GM10248 (cell line): ENCODE results near the gene UGT1A9.

Experiments used
- CTCF ChIA-PET: fragments of 300-600 bp; sonication (Branson Sonifier 250); formaldehyde crosslinking; extraction: SDS; loops from one replicate; lab custom pipeline; 2021; ENCODE audit warnings: antibody characterized with exemption; lab: Yijun Ruan, JAX
- POLR2A ChIA-PET: fragments of 350-650 bp; sonication (Branson Sonifier 250); formaldehyde crosslinking; extraction: SDS; loops from one replicate; lab custom pipeline; 2020; ENCODE audit warnings: antibody characterized with exemption; lab: Yijun Ruan, JAX
- DNase-seq: peaks from one replicate; pipeline ENCODE4 v3.0.0; 2012; ENCODE audit errors: extremely low spot score
- CTCF ChIP-seq: IDR thresholded peaks from 2 replicates; pipeline ENCODE4 v1.5.1; 2012; ENCODE audit warnings: mild to moderate bottlenecking, low read depth; ENCODE audit errors: extremely low read depth, missing control alignments, control extremely low read depth

Gene UGT1A9

DNA sequence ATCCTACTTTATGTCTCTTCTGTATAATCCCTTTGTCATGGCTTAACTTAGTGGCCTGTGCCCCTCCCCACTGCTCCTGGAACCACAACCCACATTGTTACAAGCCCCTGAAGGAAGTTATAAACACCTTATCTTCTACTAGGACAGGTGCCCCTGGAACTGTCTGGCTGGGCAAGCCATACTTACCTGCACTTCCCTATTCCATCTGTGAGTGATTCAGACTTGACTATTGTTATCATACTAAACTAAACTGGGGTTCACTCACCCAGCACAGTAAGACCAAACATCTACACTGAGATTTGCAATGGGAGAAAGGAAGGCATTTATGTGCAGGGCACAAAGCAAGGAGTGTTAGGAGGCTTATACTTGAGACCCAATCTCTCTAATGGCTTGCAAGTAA, 17.3 kb downstream of the UGT1A9 start:
- POLR2A ChIA-PET: no interaction called here
- CTCF ChIA-PET: no interaction called here

DNA sequence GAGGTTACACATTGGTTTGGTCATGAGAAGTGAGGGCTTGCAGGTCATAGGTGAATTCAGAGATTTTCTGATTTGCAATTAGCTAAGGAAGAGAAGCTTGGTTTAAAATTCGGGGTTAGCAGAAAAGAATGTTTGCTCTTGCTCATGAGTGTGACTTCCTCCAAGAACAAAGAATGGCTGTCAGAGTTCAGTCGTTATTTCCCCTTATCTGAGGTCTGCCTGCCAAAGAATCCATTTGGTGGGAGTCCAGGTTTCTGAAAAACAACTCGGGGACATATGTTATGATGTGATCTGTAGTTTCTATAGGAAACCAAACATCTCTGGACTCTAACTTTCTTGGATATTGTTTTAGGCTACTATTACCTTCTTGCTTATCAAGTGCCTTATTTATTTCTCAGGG, 17.8 kb downstream of the UGT1A9 start:
- TF ChIP-seq CTCF: no peak
- DNase-seq: no peak
- ChIA-PET CTCF (no interaction called here), POLR2A (no interaction called here)

More for the DNA sequence above, 17.3 kb downstream of the UGT1A9 start:
- DNase-seq: no peak
- TF ChIP-seq CTCF: no peak

GRCh38 chr2:233690444-233690843, 18.7 kb downstream of the UGT1A9 start:
- no peak for DNase-seq
- POLR2A ChIA-PET: no interaction called here

GRCh38 chr2:233691443-233692433, 20.0 kb downstream of the UGT1A9 start:
- no peak for TF ChIP-seq CTCF
- no peak for DNase-seq
- ChIA-PET CTCF (interaction anchor here (1.2 kb wide), 1 partner anchor 20 kb away, joined by 5 read pairs; no protein-coding TSS in a partner anchor), POLR2A (no interaction called here)

More at GRCh38 chr2:233690444-233690843, 18.7 kb downstream of the UGT1A9 start:
- CTCF ChIA-PET: no interaction called here
- no peak for TF ChIP-seq CTCF

GRCh38 chr2:233692648-233693047, 20.9 kb downstream of the UGT1A9 start, which contains the start of gene UGT1A6:
TSS of gene UGT1A6 (plus strand) at chr2:233692890. CDS start at chr2:233693005, 115 bp downstream.
- TF ChIP-seq CTCF: no peak
- CTCF ChIA-PET: no interaction called here
- POLR2A ChIA-PET: no interaction called here
- no peak for DNase-seq

- no peak for DNase-seq
- no peak for TF ChIP-seq CTCF
- CTCF ChIA-PET: no interaction called here
- POLR2A ChIA-PET: no interaction called here
Observed at GRCh38 chr2:233693963-233694362, 22.3 kb downstream of the UGT1A9 start.
